HG02973 (cell line): ENCODE measurements around the gene CHST15.
"Not testable (repeated sequence)": the region's sequence is repeated elsewhere in the genome, so short reads cannot be mapped to it uniquely, and the experiment has no call there.

Experiments used
- ATAC-seq: cut with Tn5 transposase; IDR thresholded peaks from one replicate; pipeline ENCODE4 v1.9.1; 2021; ENCODE audit warnings: moderate library complexity; ENCODE audit not compliant: unreplicated experiment

Gene CHST15

GRCh38 chr10:124047427-124048152 lies 45.8 kb downstream of the CHST15 start:
- no peak for ATAC-seq

- ATAC-seq = no peak
Observed at GRCh38 chr10:124045801-124046355, 47.5 kb downstream of the CHST15 start.

- no peak for ATAC-seq
Observed at GRCh38 chr10:124045276-124045675, 48.1 kb downstream of the CHST15 start.

GRCh38 chr10:124044143-124044862 lies 49.1 kb downstream of the CHST15 start:
- ATAC-seq = no peak

- ATAC-seq = no peak
Observed at GRCh38 chr10:124043310-124044142, 49.9 kb downstream of the CHST15 start.

- no peak for ATAC-seq
Observed at GRCh38 chr10:124042656-124043309, 50.6 kb downstream of the CHST15 start.

GRCh38 chr10:124041675-124042445 lies 51.5 kb downstream of the CHST15 start:
- ATAC-seq = no peak

- no peak for ATAC-seq
Observed at GRCh38 chr10:124040451-124041188, 52.8 kb downstream of the CHST15 start.

- no peak for ATAC-seq
Observed at GRCh38 chr10:124039483-124040013, 53.9 kb downstream of the CHST15 start.

GRCh38 chr10:124037784-124038183 lies 55.6 kb downstream of the CHST15 start:
- ATAC-seq = no peak

- ATAC-seq = no peak
Observed at GRCh38 chr10:124037286-124037685, 56.1 kb downstream of the CHST15 start.

- no peak for ATAC-seq
Observed at GRCh38 chr10:124036746-124037145, 56.7 kb downstream of the CHST15 start.

- ATAC-seq = peak; percentile 97
Observed at GRCh38 chr10:124035928-124036558, 57.4 kb downstream of the CHST15 start.

GRCh38 chr10:124035306-124035927 lies 58.0 kb downstream of the CHST15 start:
- no peak for ATAC-seq

GRCh38 chr10:124034576-124035305 lies 58.7 kb downstream of the CHST15 start:
- not testable (repeated sequence) for ATAC-seq

- no peak for ATAC-seq
Observed at GRCh38 chr10:124033887-124034218, 59.5 kb downstream of the CHST15 start.
